Measurements from ENCODE around the gene CLIC5. TPM values are rescaled to one million over a fixed set of nuclear protein-coding genes. Genes with fewer than 3 reads are reported as not detected.
"Not testable (repeated sequence)": the region's sequence is repeated elsewhere in the genome, so short reads cannot be mapped to it uniquely, and the experiment has no call there.

The CLIC5 gene
- total RNA-seq, 2 donors from 2014 or later, result 2.2 to 2.6 TPM

- Histone ChIP-seq H3K9me3 (no peaks in the 10 kb centered on the region), H3K27ac (no peak overlapping the region), H3K4me1 (ENCODE audit: control insufficient read depth in 1 of 2, low read depth in 2 of 2) (no peaks in the 10 kb centered on the region), H3K4me3 (no peak overlapping the region), H3K36me3 (no peaks in the 10 kb centered on the region), H3K27me3 (replicated peaks; ENCODE audit: insufficient read depth) (no peaks in the 10 kb centered on the region)
- TF ChIP-seq, protein P1, sequence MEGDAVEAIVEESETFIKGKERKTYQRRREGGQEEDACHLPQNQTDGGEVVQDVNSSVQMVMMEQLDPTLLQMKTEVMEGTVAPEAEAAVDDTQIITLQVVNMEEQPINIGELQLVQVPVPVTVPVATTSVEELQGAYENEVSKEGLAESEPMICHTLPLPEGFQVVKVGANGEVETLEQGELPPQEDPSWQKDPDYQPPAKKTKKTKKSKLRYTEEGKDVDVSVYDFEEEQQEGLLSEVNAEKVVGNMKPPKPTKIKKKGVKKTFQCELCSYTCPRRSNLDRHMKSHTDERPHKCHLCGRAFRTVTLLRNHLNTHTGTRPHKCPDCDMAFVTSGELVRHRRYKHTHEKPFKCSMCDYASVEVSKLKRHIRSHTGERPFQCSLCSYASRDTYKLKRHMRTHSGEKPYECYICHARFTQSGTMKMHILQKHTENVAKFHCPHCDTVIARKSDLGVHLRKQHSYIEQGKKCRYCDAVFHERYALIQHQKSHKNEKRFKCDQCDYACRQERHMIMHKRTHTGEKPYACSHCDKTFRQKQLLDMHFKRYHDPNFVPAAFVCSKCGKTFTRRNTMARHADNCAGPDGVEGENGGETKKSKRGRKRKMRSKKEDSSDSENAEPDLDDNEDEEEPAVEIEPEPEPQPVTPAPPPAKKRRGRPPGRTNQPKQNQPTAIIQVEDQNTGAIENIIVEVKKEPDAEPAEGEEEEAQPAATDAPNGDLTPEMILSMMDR (IDR thresholded peaks at IDR 0.05), result peak; percentile 81
- ATAC-seq (ENCODE audit: insufficient number of reproducible peaks, low FRiP score, low read depth) (peak; percentile 22), DNase-seq (ENCODE audit: low spot score) (no peak)
Observed at GRCh38 chr6:45930420-45931040, 85.1 kb downstream of the CLIC5 start.

DNA sequence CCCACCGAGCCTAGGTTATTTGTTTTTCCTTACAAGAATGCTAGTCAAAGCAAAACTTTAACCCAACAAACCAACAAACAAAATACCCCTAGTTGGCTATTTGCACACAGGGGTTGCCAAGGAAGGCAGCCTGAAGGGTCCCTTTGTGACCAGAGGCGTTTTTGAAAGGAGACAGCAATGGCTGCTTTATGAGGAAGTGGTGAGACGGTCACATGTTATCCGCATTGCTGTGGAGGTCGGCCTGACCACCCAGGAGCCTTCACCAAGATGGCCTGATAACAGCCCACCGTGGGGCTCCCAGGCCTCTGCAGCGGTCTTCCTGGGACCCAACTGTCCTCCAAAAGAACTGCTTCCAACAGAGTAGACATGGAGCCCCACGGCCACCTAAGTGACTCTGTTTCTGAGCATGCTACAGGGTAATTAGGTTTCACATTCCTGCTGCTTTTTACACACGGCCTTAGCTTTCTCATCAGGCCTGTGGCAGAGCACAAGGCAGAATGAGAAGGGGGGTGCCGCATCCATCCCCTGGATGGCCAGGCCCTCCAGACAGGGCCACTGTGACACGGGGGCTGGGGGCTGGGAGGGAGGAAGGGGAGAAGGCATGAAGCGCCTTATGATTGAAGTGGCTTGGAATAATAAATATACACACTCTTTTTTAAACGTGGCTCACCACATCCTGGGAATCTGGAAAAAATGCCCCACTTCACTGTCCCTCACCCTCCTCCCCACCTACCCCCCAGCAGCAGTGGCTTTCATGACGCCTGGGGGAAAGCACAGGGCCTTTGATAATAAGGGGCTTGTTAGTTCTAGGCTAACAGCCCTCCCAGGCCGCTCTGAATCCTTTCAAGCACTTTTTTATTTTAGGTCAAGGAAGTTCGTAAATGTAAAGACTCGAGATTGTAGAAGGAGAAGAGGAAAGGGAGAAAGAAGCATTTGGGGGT lies 86.0 kb downstream of the CLIC5 start:
- TF ChIP-seq, protein P1 (IDR thresholded peaks at IDR 0.05), result no peak
- no peaks in the 10 kb centered on the region for H3K36me3 ChIP-seq
- H3K4me1 ChIP-seq (ENCODE audit: control insufficient read depth in 1 of 2, low read depth in 2 of 2), result no peaks in the 10 kb centered on the region
- ATAC-seq (ENCODE audit: insufficient number of reproducible peaks, low FRiP score, low read depth) (no peak), DNase-seq (ENCODE audit: low spot score) (no peak)
- H3K27me3 ChIP-seq (replicated peaks; ENCODE audit: insufficient read depth), result no peaks in the 10 kb centered on the region
- H3K27ac ChIP-seq, result no peak overlapping the region
- H3K9me3 ChIP-seq, result no peaks in the 10 kb centered on the region
- H3K4me3 ChIP-seq, result no peak overlapping the region

GRCh38 chr6:45928721-45929305 lies 86.8 kb downstream of the CLIC5 start:
- no peak overlapping the region for H3K27ac ChIP-seq
- no peak for DNase-seq (ENCODE audit: low spot score)
- no peak for ATAC-seq (ENCODE audit: insufficient number of reproducible peaks, low FRiP score, low read depth)

DNA sequence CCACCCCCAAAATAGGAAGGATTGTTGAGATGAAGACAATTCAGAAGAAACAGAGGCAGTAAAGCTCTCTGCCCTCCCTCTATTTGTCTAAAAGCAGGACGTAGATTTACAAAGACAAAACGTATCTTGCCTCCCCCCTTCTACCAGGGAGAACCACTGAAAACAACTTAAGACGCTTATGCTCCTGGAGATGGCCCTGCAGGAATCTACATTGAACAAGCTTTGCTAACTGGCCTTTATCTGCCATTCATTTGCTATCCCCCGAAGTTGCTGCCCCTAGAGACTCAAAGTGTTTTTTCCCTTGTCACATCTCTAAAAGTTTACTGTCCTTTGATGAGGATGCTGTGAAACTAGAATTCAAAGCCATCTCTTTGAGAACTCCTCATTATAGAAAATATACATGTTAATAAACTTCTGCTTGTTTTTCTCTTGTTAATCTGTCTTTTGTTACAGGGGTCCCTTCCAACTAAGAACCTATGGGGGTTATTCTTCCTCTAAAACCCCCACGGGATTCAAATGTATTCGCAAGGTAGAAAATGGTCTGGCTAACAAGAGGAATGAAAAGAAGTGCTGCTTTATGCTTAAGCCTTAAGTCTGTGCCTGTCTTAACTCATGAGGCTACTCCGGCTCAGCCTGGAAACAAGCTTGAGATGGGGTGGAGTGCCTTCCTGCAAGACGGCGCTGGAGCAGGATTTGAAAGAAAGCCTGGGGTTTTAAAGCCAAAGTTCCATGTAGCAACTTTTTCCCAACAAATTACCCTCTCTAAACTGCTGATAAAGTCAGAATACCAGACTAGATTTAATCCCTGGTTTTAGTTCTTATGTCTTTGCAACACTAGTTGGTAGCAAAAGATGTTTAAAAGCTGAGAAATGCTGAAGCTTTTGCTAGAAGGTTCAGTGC lies 88.0 kb downstream of the CLIC5 start:
- DNase-seq (ENCODE audit: low spot score) (no peak), ATAC-seq (ENCODE audit: insufficient number of reproducible peaks, low FRiP score, low read depth) (no peak)
- TF ChIP-seq, protein P1 (IDR thresholded peaks at IDR 0.05), result no peak
- H3K4me3 ChIP-seq, result no peak overlapping the region
- H3K4me1 ChIP-seq (ENCODE audit: control insufficient read depth in 1 of 2, low read depth in 2 of 2), result no peaks in the 10 kb centered on the region
- H3K36me3 ChIP-seq, result no peaks in the 10 kb centered on the region
- H3K27ac ChIP-seq, result no peak overlapping the region
- H3K9me3 ChIP-seq, result no peaks in the 10 kb centered on the region
- no peaks in the 10 kb centered on the region for H3K27me3 ChIP-seq (replicated peaks; ENCODE audit: insufficient read depth)

More at GRCh38 chr6:45928721-45929305, 86.8 kb downstream of the CLIC5 start:
- Histone ChIP-seq H3K36me3 (no peaks in the 10 kb centered on the region), H3K4me1 (ENCODE audit: control insufficient read depth in 1 of 2, low read depth in 2 of 2) (no peaks in the 10 kb centered on the region), H3K27me3 (replicated peaks; ENCODE audit: insufficient read depth) (no peaks in the 10 kb centered on the region), H3K4me3 (no peak overlapping the region), H3K9me3 (no peaks in the 10 kb centered on the region)
- TF ChIP-seq, protein P1 (IDR thresholded peaks at IDR 0.05), result no peak

DNA sequence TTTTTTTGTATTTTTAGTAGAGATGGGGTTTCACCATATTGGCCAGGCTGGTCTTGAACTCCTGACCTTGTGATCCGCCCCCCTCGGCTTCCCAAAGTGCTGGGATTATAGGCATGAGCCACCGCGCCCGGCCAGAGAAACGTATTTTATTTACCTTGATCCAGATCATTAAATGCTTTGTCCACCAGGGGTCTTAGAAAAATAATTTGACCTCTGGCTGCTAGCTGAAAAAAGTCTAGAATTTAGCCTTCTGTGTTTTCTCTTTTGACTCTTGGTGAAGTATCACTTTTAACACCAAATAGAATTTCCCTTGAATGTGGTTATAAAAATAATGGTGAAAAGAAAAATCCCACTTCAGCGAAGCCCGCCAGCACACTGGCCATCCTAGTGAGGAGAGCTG lies 89.2 kb downstream of the CLIC5 start:
- not testable (repeated sequence) for H3K4me1 ChIP-seq (ENCODE audit: control insufficient read depth in 1 of 2, low read depth in 2 of 2); H3K27me3 ChIP-seq (replicated peaks; ENCODE audit: insufficient read depth); DNase-seq (ENCODE audit: low spot score); H3K36me3 ChIP-seq; H3K4me3 ChIP-seq; ATAC-seq (ENCODE audit: insufficient number of reproducible peaks, low FRiP score, low read depth); H3K9me3 ChIP-seq; H3K27ac ChIP-seq

Measured in thoracic aorta (tissue), 2 donors.